Measurements from ENCODE around the gene FOSL2.

The FOSL2 gene

GRCh38 chr2:28413899-28414295 lies 21.2 kb downstream of the FOSL2 start:
- DNase-seq = no peak

DNA sequence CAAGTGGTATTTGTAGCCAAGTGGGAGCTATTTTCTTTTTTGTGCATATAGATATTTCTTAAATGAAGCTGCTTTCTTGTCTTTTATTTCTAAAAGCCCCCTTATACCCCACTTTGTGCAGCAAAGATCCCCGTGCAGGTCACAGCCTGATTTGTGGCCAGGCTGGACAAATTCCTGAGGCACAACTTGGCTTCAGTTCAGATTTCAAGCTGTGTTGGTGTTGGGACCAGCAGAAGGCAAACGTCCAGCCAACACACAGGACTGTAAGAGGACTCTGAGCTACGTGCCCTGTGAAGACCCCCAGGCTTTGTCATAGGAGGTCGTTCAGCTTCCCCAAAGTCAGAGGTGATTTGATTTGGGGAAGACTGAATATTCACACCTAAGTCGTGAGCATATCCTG lies 21.9 kb downstream of the FOSL2 start:
- DNase-seq = no peak

GRCh38 chr2:28415010-28415409 lies 22.4 kb downstream of the FOSL2 start:
- no peak for DNase-seq

GRCh38 chr2:28415715-28416114 lies 23.1 kb downstream of the FOSL2 start:
- no peak for DNase-seq

GRCh38 chr2:28419003-28419402 lies 26.3 kb downstream of the FOSL2 start:
- DNase-seq = peak; percentile 20

- DNase-seq = no peak
These were observed 27.0 kb downstream of the FOSL2 start for GRCh38 chr2:28419443-28420270.

DNA sequence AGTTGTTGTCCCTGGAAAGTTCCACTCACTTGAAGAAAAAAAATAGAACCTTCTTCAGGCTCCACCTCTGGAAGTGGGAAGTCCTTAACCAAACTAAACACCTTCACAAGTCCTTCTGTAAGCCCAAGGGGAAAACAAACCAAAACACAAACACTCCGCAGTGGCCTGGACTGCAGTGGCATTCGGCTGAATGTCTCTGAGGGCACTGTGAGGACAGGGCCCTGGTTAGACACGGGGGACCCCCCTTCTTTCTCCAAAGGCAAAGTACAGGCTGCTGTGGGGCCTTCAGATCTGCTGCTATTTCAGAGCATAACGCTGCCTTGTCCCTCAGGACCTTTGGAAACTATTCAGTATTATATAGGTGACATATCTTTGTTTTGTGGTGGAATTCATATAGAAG lies 28.1 kb downstream of the FOSL2 start:
- DNase-seq = no peak

GRCh38 chr2:28422908-28423741 lies 30.5 kb downstream of the FOSL2 start:
- no peak for DNase-seq

- no peak for DNase-seq
These were observed 31.4 kb downstream of the FOSL2 start for GRCh38 chr2:28423856-28424605.

DNA sequence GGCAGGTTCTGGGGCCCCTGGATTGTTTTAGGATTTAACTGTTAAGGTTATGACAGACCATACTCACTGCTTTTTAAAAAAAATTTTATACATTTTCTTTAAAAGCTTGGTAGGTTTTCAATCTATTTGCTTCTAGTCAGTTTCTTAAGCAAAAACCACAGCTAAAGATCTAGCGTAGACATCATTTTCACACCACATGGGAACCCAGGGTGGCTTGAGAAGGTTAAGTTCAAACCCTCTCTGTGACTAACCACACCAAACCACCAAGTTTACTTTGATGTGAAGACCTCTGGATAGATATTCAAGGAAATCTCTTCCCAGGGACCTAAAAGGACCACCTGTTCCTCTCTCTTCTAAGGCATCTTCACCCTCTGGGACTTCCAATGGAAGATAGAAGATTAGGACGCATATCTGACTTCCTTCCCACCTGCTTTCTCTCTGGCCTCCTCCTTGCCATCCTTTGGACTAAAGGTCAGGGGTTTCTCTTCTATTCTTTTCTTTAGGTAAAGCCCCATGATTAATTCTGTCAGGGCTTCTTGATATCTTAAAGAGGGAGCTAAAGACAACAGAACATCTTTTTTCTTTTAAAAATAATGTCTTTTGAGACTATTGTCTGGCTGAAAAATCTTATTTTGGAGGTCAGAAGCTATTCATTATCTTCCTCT lies 32.3 kb downstream of the FOSL2 start:
- DNase-seq = no peak

GRCh38 chr2:28425464-28425835 lies 32.8 kb downstream of the FOSL2 start:
- DNase-seq = no peak

DNA sequence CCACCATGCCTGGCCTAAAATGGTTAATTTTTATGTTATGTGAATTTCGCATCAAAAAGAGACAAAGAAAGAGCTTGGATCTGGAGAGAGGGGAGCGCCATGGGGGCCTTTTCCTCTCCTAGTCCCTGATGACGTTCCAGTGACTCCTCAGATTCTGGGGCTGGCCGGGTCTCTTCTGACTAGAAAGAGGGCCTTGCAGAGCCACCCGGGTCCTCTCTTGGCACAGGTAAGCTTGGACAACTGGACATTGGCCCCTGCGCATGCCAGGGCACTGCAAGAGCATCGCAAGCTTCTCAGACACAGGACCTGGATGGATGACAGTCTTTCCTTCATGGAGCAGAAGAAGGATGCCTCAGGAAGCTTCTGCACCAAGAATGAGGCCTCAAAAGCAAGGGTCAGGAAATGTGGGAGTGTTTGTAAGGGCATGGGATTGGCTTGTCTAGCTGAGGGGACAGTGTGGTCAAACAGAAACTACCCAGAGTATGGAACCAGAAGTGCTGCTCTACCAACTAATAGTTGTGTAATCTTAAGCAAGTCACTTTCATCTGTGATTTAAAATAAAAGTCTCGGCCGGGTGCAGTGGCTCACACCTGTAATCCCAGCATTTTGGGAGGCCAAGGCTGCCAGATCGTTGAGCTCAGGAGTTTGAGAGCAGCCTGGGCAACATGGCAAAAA lies 35.2 kb downstream of the FOSL2 start:
- DNase-seq = no peak

- no peak for DNase-seq
These were observed 35.8 kb downstream of the FOSL2 start for GRCh38 chr2:28428486-28428885.

DNA sequence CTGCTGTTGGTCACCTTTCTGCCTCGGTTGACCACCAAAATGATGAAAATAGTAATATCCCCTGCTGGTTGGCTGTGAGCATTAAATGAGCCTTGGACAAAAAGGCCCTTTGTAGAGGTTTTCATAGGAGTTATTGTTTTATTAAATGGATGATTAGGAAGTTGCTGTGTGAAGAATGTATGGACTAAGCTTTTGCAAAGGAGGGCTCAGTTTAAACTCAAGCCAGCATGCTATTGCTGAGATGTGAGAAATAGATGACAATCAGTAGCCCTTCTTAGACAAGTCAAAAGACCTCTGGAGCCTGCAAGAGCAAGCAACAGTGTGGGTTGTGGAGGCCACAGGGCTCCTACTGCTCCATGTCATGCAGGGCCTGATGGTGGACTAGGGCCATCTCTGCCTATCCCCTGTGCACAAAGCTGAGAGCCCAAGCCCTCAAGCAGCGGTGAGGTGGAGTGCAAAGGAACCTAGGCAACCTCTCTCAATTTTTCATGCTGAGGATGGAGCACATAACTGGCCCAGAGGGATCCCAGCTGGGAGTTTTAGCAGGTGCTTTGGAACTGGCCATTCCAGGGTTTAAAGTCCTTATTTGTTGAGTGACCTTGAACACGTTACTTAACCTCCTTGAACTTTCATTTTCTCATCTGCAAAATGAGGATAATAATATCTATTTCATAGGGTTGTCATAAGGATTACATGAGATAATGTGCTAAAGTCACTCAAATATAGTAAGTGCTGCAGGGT lies 37.1 kb downstream of the FOSL2 start:
- no peak for DNase-seq

DNA sequence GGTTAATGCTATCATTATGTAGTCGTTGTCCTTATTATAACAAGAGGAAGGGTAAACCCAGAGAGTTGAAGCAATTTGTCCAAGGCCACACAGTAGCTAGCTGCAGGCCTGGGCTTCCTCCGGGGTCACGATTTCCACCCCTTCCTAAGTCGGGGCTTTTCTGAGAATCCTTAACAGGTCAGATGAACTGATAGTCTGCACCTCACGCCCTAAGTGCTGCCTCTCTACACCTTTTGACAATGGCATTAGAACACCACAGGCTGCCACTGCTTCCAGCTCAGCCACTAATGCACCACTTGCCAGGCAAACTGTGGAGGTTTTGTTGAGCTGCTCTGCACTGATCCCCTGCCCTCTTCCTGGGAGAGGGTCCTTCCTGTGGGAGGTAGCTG lies 37.7 kb downstream of the FOSL2 start:
- DNase-seq = no peak

GRCh38 chr2:28430788-28431418 lies 38.2 kb downstream of the FOSL2 start:
- DNase-seq = no peak

DNA sequence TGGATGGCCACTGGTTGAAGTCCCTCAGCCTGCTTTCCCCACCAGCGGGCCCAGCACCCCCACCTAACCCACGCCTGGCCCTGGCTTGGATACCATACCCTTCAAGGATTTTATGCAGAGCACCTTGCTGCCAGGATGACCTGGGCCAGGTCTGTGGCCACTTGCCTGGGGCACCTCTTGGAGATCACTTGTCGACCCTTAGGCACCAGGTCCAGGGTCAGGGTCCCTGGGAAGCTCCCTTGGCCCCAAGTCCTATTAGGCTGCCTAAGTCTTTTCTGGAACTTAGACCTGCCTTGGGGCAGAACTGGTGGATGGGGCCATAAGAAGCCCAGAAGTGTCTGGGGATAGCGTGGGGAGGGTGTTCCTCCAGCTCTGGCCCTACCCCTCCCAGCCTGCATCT lies 39.1 kb downstream of the FOSL2 start:
- DNase-seq = no peak

- no peak for DNase-seq
These were observed 39.7 kb downstream of the FOSL2 start for GRCh38 chr2:28432362-28432761.

GRCh38 chr2:28433215-28433614 lies 40.6 kb downstream of the FOSL2 start:
- DNase-seq = no peak

DNA sequence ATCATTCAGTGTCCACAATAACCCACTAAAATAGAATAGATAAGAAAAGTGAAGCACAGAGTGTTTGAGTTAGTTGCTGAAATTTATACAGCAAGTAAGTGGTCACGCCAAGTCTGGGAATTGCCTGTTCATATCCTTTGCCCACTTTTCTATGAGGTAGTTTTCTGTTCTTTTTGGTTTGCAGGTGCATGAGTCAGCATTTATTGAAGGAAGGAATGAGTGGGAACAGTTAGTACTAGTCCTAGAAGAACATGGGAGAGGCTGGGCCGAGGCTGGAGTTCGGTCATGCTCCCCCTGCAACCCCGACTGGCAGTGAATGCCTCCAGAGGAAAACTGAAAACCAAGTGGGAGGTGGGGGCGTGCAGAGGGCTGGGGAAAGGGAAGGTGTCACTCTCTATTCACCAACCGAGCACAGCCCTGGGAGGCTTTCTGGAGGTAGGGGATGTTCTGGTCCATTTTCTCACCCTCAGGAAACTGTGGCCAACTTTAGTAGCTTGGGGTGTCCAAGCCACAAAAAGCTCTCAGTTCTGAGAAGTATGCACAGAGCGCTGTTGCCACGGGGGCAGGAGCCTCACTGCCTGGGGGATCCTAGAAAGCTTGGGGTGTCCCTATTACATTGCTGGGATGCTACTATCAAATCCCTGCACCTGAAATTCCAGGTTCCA lies 41.4 kb downstream of the FOSL2 start:
- no peak for DNase-seq

DNA sequence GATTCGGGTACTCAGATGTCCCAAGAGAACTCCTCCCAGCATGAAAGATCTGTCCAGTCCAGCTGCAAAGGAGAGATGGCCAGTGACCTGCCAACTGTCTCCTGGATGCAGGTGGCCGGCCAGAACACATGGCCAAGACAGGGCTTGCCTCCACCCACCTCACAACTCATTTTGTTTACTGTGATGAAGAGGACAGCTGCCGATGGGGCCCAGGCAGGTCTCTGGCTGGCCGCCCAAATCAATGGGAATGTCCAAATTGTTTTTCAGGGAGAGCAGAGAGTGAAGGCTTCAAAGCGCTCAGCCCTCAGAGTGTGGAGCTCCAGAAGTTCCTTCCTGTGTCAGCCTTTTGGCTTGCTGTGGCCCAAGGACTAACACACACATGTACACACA lies 41.9 kb downstream of the FOSL2 start:
- DNase-seq = no peak
